DND-41 (cell line): ENCODE data around the gene NAALADL1.

Experiments
- EZH2 ChIP-seq: IDR thresholded peaks from 3 replicates; pipeline ENCODE4 v1.6.1; 2012; ENCODE audit warnings: borderline replicate concordance, low read depth, mild to moderate bottlenecking, moderate library complexity, low read length, inconsistent platforms; ENCODE audit not compliant: severe bottlenecking
- TF ChIP-seq, protein P1 (sequence below): IDR thresholded peaks from 2 replicates; pipeline ENCODE4 v1.5.1; 2012; ENCODE audit warnings: borderline replicate concordance, low read length, moderate library complexity, mild to moderate bottlenecking; ENCODE audit not compliant: poor library complexity, severe bottlenecking; ENCODE audit errors: extremely low read depth

DNA sequence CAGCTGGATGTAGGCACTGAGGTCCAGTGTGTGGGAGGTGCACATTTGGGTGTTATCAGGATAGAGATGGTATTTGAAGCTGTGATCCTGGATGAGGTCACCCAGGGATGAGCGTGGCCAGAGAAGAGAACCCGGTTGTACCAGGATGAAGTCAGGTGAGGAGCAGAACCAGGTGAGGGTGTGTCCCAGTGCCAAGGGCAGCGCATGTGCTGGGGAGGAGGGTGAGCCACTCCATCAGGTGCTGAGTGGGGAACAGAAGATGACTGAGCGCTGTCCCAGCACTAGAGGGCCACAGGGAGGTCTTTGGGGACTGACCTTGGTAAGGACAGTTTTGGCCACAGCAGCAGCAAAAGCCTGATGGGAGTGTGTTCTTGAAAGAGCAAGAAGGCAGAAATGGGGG, 41.6 kb downstream of the NAALADL1 start:
- TF ChIP-seq, protein P1, sequence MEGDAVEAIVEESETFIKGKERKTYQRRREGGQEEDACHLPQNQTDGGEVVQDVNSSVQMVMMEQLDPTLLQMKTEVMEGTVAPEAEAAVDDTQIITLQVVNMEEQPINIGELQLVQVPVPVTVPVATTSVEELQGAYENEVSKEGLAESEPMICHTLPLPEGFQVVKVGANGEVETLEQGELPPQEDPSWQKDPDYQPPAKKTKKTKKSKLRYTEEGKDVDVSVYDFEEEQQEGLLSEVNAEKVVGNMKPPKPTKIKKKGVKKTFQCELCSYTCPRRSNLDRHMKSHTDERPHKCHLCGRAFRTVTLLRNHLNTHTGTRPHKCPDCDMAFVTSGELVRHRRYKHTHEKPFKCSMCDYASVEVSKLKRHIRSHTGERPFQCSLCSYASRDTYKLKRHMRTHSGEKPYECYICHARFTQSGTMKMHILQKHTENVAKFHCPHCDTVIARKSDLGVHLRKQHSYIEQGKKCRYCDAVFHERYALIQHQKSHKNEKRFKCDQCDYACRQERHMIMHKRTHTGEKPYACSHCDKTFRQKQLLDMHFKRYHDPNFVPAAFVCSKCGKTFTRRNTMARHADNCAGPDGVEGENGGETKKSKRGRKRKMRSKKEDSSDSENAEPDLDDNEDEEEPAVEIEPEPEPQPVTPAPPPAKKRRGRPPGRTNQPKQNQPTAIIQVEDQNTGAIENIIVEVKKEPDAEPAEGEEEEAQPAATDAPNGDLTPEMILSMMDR: no peak
- TF ChIP-seq EZH2: no peak
